ACC112 (cell line): Measurements from ENCODE around the gene SLC39A11.
"Not testable (repeated sequence)": the region's sequence is repeated elsewhere in the genome, so short reads cannot be mapped to it uniquely, and the experiment has no call there.

Experiments
- H2AFZ ChIP-seq: fragments of 200-600 bp; sonication (generic); one replicate; pipeline ENCODE4 v1.6.0; 2017; ENCODE audit warnings: antibody characterized with exemption, low read length; ENCODE audit not compliant: unreplicated experiment
- H3K27ac ChIP-seq: fragments of 200-600 bp; sonication (generic); 2 replicates; pipeline ENCODE4 v1.5.1; 2014; ENCODE audit warnings: low read depth, mild to moderate bottlenecking, antibody characterized with exemption, low read length, moderate library complexity
- H3K27me3 ChIP-seq: fragments of 200-600 bp; sonication (generic); 2 replicates; pipeline ENCODE4 v1.6.1; 2014; ENCODE audit warnings: mild to moderate bottlenecking, antibody characterized with exemption, low read length, moderate library complexity, mixed read lengths; ENCODE audit not compliant: insufficient read depth
- H3K36me3 ChIP-seq: fragments of 200-600 bp; sonication (generic); 2 replicates; pipeline ENCODE4 v1.6.1; 2016; ENCODE audit warnings: mild to moderate bottlenecking, antibody characterized with exemption, low read length, moderate library complexity, mixed read lengths; ENCODE audit not compliant: insufficient read depth
- H3K4me1 ChIP-seq: fragments of 200-600 bp; sonication (generic); one replicate; pipeline ENCODE4 v1.6.1; 2016; ENCODE audit warnings: low read length, mixed read lengths; ENCODE audit not compliant: insufficient read depth, unreplicated experiment, control insufficient read depth
- H3K4me3 ChIP-seq: fragments of 200-600 bp; sonication (generic); 2 replicates; pipeline ENCODE4 v1.5.1; 2014; ENCODE audit warnings: mild to moderate bottlenecking, low read depth, low read length
- H3K79me2 ChIP-seq: fragments of 200-600 bp; sonication (generic); one replicate; pipeline ENCODE4 v1.6.0; 2016; ENCODE audit warnings: low read length; ENCODE audit not compliant: control insufficient read depth, unreplicated experiment, insufficient read depth

Gene SLC39A11

DNA sequence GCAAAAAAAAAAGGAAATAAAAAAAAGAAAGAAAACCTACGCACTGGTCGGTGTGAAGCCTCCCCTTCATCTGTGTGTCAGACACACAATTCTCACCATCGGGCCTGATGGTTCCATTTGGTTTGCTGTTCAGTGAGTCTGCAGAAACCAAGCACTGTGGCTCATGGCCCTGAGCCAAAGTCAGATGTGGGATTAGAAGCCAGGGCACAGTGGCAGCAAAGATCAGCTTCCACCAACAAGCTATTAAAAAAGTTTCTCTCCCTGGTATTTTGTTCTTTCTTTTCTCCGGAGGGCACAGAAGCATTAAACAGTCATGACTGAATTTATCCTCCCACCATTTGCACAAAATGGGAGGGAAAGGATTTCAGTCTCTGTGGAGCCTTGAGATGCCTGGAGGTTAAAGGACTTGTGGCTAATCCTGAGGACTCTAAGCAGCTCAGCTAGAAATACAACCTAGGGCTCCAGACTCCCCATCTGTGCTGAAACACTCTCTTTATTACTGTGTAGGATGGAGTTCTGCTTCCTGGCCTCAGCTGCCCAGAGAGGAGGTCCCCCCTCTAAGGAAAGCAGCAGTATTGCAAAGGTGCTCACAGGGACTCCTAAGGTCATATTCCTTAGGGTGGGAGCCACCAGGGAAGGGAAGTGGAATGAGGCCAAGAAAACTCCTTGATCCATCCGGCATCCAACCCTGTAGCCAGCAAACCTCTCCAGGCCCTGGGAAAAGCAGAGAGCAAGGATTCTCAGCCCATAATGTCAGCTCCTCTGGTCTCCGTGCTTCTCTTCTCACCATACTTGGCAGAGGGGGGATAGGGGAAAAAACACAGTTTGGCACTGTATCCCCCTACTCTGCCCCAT is 28.2 kb downstream of the SLC39A11 start:
- Histone ChIP-seq H3K36me3 (no peaks in the 10 kb centered on the region), H3K4me1 (peaks cover 8% of the 10 kb centered on the region), H3K79me2 (no peaks in the 10 kb centered on the region), H3K27ac (no peak overlapping the region), H3K27me3 (no peaks in the 10 kb centered on the region), H2AFZ (no peak overlapping the region), H3K4me3 (no peak overlapping the region)

DNA sequence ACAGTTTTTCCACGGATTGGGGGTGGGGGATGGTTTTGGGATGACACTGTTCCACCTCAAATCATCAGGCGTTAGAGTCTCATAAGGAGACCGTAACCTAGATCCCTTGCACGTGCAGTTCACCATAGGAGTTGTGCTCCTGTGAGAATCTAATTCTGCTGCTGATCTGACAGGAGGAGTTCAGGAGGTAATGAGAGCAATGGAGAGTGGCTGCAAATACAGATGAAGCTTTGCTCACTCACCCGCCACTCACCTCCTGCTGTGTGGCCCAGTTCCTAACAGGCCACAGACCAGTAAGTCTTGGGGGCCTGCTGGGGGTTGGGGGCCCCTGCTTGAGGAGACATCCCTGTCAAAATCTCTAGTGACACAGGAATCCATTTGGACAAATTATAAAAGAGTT is 29.8 kb downstream of the SLC39A11 start:
- Histone ChIP-seq H3K27me3 (no peaks in the 10 kb centered on the region), H3K4me1 (peaks cover 21% of the 10 kb centered on the region), H2AFZ (no peak overlapping the region), H3K27ac (no peak overlapping the region), H3K79me2 (no peaks in the 10 kb centered on the region), H3K4me3 (no peak overlapping the region), H3K36me3 (no peaks in the 10 kb centered on the region)

DNA sequence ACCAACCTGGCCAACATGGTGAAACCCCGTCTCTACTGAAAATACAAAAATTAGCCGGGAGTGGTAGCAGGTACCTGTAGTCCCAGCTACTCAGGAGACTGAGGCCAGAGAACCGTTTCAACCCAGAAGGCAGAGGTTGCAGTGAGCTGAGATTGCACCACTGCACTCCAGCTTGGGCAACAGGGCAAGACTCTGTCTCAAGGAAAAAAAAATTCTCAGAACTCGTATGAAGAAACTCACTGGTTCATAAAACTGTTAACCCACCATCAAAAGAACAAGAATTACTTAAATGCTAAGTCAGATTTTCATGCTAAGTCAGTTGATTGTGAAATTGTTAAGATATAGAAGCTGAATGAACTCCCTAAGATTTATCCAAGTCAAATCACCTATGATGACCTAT is 31.3 kb downstream of the SLC39A11 start:
- H3K36me3 ChIP-seq: no peaks in the 10 kb centered on the region
- H3K4me3 ChIP-seq: no peak overlapping the region
- H2AFZ ChIP-seq: no peak overlapping the region

DNA sequence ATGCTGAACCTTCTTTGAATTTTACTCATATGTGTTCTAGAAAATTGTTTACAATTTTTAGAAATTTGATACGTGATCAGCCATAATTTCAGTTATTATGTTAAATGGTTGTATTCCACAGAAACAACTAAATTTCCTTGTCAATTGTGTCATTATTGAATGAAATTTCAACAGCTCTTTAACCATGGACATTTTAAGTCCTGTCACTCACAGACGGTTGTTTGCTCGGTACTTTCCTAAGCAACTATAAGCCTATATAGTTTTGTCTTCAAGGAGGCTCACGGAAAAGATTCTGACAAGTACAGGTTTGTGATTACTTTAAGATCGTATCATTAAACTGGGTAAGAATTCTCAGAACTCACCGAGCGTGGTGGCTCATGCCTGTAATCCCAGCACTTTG is 31.8 kb downstream of the SLC39A11 start:
- Histone ChIP-seq H3K4me3 (no peak overlapping the region), H3K27me3 (no peaks in the 10 kb centered on the region), H3K79me2 (no peaks in the 10 kb centered on the region), H3K27ac (no peak overlapping the region), H2AFZ (no peak overlapping the region), H3K4me1 (peaks cover 26% of the 10 kb centered on the region), H3K36me3 (no peaks in the 10 kb centered on the region)

More for the DNA sequence above, 31.3 kb downstream of the SLC39A11 start:
- peaks cover 26% of the 10 kb centered on the region for H3K4me1 ChIP-seq
- no peaks in the 10 kb centered on the region for H3K79me2 ChIP-seq
- H3K27ac ChIP-seq: no peak overlapping the region
- no peaks in the 10 kb centered on the region for H3K27me3 ChIP-seq

DNA sequence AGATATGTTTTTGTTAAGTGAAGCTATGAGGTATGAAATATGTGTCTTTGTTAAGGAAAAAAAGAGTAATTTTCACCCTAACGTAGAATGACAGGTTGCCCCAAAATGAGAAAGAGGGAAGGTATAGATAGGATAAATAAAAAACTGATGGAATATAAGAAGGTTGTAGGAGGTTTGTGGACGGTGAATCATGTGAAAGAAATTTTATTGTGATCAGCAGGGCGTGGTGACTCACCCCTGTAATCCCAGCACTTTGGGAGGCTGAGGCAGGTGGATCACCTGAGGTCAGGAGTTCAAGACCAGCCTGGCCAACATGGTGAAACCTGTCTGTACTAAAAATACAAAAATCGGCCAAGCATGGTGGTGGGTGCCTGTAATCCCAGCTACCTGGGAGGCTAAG is 32.8 kb downstream of the SLC39A11 start:
- not testable (repeated sequence) for H3K27ac ChIP-seq, H2AFZ ChIP-seq, H3K27me3 ChIP-seq, H3K4me3 ChIP-seq, H3K79me2 ChIP-seq, H3K36me3 ChIP-seq
- H3K4me1 ChIP-seq: peaks cover 26% of the 10 kb centered on the region

DNA sequence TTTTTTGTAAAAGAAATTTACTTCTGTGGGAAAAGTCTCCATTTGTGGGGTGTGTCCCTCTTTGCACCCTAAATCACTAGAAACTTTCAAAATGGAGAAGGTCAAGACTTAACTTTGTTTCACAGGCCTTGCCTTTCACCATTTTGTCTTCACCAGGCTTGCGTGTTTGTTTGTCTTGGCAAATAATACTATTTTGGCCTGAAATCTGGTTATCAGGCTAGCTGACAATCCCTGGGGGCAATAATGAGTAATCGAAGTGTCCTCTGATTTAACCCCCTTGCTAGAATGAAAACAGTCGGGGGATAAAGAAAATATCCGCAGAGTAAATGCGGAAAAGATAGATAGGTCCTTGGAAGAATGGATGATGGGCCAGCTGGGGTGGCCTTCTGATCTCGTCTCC is 34.5 kb downstream of the SLC39A11 start:
- H3K4me1 ChIP-seq: peaks cover 26% of the 10 kb centered on the region
- H2AFZ ChIP-seq: no peak overlapping the region
- H3K27me3 ChIP-seq: no peaks in the 10 kb centered on the region
- H3K4me3 ChIP-seq: no peak overlapping the region; the same call in 1 of the 2 replicates
- no peaks in the 10 kb centered on the region for H3K79me2 ChIP-seq
- H3K36me3 ChIP-seq: no peaks in the 10 kb centered on the region
- H3K27ac ChIP-seq: no peak overlapping the region

DNA sequence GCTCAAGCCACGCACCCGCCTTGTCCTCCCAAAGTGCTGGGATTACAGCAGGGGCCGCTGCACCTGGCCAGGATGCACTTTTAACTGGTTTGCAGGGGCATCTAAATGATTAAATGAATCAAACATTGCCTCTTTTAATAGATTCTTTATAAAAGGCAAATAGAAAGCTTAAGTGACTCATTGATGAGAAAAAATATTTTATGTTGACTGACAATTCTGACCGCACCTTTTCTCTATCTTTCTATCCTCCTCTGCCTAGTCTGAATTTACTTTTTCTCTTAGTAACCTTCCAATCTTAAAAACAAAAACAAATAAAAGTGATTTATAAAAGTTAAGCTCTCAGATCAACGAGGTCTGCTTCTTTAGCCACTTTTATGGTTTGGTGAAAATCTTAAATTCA is 35.3 kb downstream of the SLC39A11 start:
- Histone ChIP-seq H3K4me1 (peaks cover 26% of the 10 kb centered on the region), H2AFZ (no peak overlapping the region), H3K79me2 (no peaks in the 10 kb centered on the region), H3K4me3 (no peak overlapping the region), H3K27me3 (no peaks in the 10 kb centered on the region), H3K36me3 (no peaks in the 10 kb centered on the region), H3K27ac (no peak overlapping the region)

DNA sequence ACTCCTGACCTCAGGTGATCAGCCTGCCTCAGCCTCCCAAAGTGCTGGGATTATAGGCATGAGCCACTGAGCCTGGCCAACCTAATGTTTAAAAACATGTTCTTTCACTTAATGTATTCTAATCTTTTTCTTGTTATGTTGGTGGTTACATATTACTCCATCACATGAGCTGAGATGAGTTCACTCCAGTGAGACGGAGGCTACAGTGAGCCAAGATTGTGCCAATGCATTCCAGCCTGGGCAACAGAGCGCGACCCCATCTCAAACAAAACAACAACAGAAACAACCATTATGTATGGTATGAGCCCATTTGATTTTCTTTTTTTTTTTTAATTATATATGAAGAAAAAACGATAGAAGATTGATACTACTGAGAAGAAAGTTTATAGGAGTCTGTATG is 39.6 kb downstream of the SLC39A11 start:
- no peaks in the 10 kb centered on the region for H3K36me3 ChIP-seq
- H3K79me2 ChIP-seq: no peaks in the 10 kb centered on the region
- no peak overlapping the region for H3K4me3 ChIP-seq
- H3K4me1 ChIP-seq: peaks cover 7% of the 10 kb centered on the region
- H3K27me3 ChIP-seq: no peaks in the 10 kb centered on the region
- H2AFZ ChIP-seq: no peak overlapping the region
- no peak overlapping the region for H3K27ac ChIP-seq

DNA sequence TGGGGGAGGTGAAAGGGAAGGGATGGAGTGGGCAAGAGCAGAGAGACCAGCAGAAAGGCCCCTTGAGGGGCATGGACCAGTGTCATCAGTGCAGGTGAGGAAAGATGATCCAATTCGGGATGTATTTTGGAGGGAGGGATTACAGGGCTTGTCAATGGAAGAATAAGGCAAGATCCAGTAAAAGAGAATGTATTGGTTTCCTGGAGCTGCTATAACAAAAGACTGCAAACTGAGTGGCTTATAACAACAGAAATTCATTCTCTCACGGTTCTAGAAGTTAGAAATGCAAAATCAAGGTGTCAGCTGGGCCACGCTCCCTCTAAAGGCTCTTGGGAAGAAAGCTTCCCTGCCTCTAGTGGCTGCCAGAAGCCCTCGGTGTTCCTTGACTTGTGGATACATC is 41.7 kb downstream of the SLC39A11 start:
- Histone ChIP-seq H3K79me2 (no peaks in the 10 kb centered on the region), H3K4me3 (no peak overlapping the region), H3K36me3 (no peaks in the 10 kb centered on the region), H3K4me1 (peaks cover 3% of the 10 kb centered on the region), H3K27ac (no peak overlapping the region), H2AFZ (no peak overlapping the region), H3K27me3 (no peaks in the 10 kb centered on the region)

DNA sequence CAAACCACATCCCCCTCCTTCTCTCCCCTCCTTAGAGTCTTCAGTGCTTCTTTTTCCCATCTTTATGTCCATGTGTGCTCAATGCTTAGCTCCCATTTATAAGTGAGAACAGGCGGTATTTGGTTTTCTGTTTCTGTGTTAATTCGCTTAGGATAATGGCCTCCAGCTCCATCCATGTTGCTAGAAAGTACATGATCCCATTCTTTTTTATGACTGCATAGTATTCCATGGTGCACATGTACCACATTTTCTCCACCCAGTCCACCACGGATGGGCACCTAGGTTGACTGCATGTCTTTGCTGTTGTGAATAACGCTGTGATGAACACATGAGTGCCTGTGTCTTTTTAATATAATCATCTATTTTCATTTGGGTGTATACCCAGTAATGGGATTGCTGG is 44.3 kb downstream of the SLC39A11 start:
- Histone ChIP-seq H2AFZ (no peak overlapping the region), H3K79me2 (no peaks in the 10 kb centered on the region), H3K4me1 (peaks cover 19% of the 10 kb centered on the region)

DNA sequence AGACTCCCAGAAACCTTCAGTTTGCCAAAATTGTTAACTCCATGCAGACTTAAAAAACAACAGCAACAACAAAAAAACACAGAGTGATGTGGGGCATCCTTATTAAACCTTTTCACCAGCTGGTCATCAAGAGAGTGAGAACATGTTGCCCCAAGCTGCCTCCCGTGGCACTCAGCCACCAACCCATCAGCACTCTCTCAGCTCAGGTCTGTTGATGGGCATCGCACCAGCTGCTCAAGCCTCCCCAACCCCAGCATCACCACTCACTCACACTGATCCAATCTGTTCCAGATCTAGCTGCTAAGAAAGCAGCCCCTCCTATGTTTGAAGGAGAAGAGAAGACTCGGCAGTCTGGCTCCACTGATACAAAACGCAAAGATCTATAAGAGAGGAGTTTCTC is 46.8 kb downstream of the SLC39A11 start:
- Histone ChIP-seq H3K36me3 (peaks cover 5% of the 10 kb centered on the region; the same call in 1 of the 2 replicates), H2AFZ (no peak overlapping the region), H3K27ac (no peak overlapping the region), H3K4me1 (peaks cover 25% of the 10 kb centered on the region), H3K79me2 (no peaks in the 10 kb centered on the region), H3K4me3 (no peak overlapping the region), H3K27me3 (no peaks in the 10 kb centered on the region)

More for the DNA sequence above, 44.3 kb downstream of the SLC39A11 start:
- H3K27me3 ChIP-seq: no peaks in the 10 kb centered on the region
- H3K36me3 ChIP-seq: no peaks in the 10 kb centered on the region
- no peak overlapping the region for H3K27ac ChIP-seq
- no peak overlapping the region for H3K4me3 ChIP-seq
